Measurements from ENCODE around the gene SHKBP1.
A peak's percentile ranks its signal among the peaks of the same experiment; 100 is the strongest.

Gene SHKBP1, protein sequence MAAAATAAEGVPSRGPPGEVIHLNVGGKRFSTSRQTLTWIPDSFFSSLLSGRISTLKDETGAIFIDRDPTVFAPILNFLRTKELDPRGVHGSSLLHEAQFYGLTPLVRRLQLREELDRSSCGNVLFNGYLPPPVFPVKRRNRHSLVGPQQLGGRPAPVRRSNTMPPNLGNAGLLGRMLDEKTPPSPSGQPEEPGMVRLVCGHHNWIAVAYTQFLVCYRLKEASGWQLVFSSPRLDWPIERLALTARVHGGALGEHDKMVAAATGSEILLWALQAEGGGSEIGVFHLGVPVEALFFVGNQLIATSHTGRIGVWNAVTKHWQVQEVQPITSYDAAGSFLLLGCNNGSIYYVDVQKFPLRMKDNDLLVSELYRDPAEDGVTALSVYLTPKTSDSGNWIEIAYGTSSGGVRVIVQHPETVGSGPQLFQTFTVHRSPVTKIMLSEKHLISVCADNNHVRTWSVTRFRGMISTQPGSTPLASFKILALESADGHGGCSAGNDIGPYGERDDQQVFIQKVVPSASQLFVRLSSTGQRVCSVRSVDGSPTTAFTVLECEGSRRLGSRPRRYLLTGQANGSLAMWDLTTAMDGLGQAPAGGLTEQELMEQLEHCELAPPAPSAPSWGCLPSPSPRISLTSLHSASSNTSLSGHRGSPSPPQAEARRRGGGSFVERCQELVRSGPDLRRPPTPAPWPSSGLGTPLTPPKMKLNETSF

DNA sequence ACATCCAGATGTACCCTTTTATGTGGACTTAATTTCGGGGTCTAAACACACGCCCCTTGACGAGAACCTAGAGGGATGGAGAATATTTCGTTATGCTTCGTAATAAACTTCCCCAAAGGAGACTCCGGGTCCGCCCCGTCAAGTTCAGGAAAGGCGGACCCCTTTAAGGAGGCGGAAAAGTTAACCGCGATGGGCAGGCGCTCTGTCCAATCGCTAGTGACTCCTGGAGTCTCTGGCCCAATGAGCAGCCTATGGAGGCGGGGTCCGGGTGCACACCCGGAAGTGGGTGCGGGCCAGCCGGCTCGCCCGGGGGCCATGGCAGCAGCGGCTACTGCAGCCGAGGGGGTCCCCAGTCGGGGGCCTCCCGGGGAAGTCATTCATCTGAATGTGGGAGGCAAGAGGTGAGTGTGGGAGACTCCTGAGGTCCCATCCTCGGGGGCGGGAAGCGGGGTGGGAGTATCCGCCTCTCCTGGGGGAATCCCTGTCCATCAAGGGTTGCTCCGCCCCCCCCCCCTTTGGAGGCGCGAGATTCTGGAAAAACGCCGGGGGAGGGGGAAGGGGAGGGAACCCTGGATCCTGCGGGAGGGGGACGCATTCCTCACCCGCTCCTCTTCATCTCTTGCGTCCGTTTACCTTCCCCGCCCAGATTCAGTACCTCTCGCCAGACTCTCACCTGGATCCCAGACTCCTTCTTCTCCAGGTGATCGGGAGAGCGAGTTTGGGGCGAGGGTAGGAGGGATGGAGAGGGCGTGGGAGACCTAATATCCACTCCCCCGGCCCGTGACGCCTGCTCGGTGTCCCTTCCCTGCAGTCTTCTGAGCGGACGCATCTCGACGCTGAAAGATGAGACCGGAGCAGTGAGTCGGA is at the start of gene SHKBP1:
Gene SHKBP1, plus strand, starts transcription at position 289 of the 867 bp plus-strand sequence. Its CDS starts 27 bp downstream, at position 316.
- DNase-seq (ENCODE audit: extremely low spot score) = peak; percentile 97
- POLR2A ChIA-PET = interaction anchor here (1.5 kb wide), 1 partner anchor 22 kb away, joined by 5 read pairs; no protein-coding TSS in a partner anchor
- CTCF ChIA-PET = interaction anchor here (0.7 kb wide), 1 partner anchor 1798 kb away, joined by 4 read pairs; no protein-coding TSS in a partner anchor
- TF ChIP-seq PKNOX1 (IDR thresholded peaks at IDR 0.05) = peak; percentile 99
- TF ChIP-seq LEF1 (IDR thresholded peaks at IDR 0.05; ENCODE audit: borderline replicate concordance) = no peak
- TF ChIP-seq HDGF (IDR thresholded peaks at IDR 0.05; ENCODE audit: borderline replicate concordance) = no peak
- peak; percentile 53; the same call in 1 of the 2 replicates for TF ChIP-seq SP1 (IDR thresholded peaks at IDR 0.05)
- TF ChIP-seq ELF4 (IDR thresholded peaks at IDR 0.05) = peak; percentile 100
- peak; percentile 60; the same call in 1 of the 2 replicates for TF ChIP-seq FOXM1 (IDR thresholded peaks at IDR 0.05; ENCODE audit: borderline replicate concordance)

GRCh38 chr19:40528078-40528477 is 48.6 kb upstream of the SHKBP1 start:
- CTCF ChIA-PET = no interaction called here
- TF ChIP-seq ARNT (IDR thresholded peaks at IDR 0.05) (no peak), FOXA1 (IDR thresholded peaks at IDR 0.05) (no peak), PKNOX1 (IDR thresholded peaks at IDR 0.05) (no peak), SUZ12 (IDR thresholded peaks at IDR 0.05) (no peak), HDGF (IDR thresholded peaks at IDR 0.05; ENCODE audit: borderline replicate concordance) (no peak), FOXM1 (IDR thresholded peaks at IDR 0.05; ENCODE audit: borderline replicate concordance) (no peak)
- no peak for DNase-seq (ENCODE audit: extremely low spot score)

DNA sequence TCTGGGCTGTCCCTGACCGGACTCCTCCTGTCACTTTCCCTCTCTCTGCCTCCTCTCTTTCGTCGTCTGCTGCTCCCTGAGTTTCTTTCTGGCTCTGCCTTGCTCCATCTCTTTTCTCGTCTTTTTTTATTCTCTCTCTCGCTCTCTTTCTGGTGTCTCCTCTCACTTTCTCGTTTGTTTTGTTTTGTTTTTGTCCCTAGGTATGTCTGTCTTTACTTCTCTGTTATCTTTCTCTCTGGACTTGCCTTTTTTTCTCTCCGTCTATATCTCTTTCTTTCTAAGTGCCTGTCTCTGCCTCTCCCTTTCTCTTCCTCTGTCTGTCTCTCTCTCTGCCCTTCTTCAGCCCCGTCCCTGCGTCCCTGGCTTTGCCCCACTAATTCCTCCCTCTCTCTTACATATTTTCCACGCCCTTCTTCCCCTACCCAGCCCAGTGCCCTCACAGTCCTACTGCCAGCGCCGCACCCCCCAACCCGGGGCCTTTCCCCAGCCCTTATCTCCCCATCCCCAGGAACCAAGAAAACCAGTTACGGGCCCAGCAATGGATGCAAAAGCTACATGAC is 48.1 kb upstream of the SHKBP1 start:
- no peak for TF ChIP-seq TARDBP (IDR thresholded peaks at IDR 0.05)
- TF ChIP-seq FOXA1 (IDR thresholded peaks at IDR 0.05) = no peak
- no peak for TF ChIP-seq NFRKB (IDR thresholded peaks at IDR 0.05)
- no peak for TF ChIP-seq ELF4 (IDR thresholded peaks at IDR 0.05)
- no peak for TF ChIP-seq ARNT (IDR thresholded peaks at IDR 0.05)
- no peak for TF ChIP-seq SUZ12 (IDR thresholded peaks at IDR 0.05)
- TF ChIP-seq SP1 (IDR thresholded peaks at IDR 0.05) = no peak
- no peak for TF ChIP-seq PKNOX1 (IDR thresholded peaks at IDR 0.05)
- no peak for TF ChIP-seq ZNF384 (IDR thresholded peaks at IDR 0.05)
- TF ChIP-seq L3MBTL2 (conservative IDR thresholded peaks at IDR 0.05) = no peak
- DNase-seq (ENCODE audit: extremely low spot score) = no peak
- ChIA-PET POLR2A (no interaction called here), CTCF (no interaction called here)

More at GRCh38 chr19:40528078-40528477, 48.6 kb upstream of the SHKBP1 start:
- POLR2A ChIA-PET = no interaction called here

DNA sequence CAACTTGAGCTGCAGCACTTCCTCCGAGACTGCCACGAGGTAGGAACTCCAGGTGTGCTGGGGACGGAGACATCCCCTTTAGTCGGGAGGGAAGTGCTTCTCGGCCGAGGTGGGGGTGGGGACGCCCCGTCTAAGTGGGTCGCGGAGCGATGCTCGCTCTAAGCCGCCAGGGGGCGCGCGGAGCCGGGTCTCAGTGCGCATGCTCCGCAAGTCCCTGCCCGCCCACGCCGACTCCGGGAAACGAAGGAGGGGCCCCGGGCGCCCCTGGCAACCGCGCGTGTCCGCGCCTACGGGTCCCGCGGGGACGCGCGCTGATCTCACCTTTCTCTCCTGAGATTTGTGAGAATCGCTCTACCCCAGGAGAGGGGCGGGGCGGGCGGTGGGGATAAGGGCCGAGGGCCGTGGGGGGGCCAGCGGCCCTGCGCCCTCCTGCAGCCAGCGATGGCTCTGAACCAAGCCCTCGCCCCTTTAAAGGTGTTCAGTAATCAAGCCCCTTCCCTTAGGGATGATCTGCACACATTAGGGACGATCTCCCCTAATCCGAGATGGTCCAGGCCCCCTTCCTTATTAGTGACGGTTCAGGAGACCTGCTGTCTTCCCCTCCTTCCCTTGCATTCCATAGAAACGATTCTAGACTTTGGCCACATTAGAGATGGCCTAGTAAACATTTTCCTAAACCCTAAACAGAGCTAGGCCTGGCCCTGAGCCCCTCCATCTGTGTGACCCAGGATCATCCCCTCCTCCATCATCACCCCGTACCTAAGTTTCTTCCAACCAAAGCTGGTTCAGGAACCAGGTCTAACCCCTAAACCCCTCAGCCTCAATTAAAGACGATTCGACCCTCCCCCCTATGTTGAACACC is 47.3 kb upstream of the SHKBP1 start:
- peak; percentile 97 for DNase-seq (ENCODE audit: extremely low spot score)
- no peak for TF ChIP-seq PKNOX1 (IDR thresholded peaks at IDR 0.05)
- POLR2A ChIA-PET = no interaction called here
- CTCF ChIA-PET = interaction anchor here (1.2 kb wide), 2 partner anchors 12 to 74 kb away, joined by 4 read pairs; no protein-coding TSS in a partner anchor

Data from HEK293T (cell line).